ENCODE data around the gene HEXD.
"Not testable (repeated sequence)": the region's sequence is repeated elsewhere in the genome, so short reads cannot be mapped to it uniquely, and the experiment has no call there.

The HEXD gene

DNA sequence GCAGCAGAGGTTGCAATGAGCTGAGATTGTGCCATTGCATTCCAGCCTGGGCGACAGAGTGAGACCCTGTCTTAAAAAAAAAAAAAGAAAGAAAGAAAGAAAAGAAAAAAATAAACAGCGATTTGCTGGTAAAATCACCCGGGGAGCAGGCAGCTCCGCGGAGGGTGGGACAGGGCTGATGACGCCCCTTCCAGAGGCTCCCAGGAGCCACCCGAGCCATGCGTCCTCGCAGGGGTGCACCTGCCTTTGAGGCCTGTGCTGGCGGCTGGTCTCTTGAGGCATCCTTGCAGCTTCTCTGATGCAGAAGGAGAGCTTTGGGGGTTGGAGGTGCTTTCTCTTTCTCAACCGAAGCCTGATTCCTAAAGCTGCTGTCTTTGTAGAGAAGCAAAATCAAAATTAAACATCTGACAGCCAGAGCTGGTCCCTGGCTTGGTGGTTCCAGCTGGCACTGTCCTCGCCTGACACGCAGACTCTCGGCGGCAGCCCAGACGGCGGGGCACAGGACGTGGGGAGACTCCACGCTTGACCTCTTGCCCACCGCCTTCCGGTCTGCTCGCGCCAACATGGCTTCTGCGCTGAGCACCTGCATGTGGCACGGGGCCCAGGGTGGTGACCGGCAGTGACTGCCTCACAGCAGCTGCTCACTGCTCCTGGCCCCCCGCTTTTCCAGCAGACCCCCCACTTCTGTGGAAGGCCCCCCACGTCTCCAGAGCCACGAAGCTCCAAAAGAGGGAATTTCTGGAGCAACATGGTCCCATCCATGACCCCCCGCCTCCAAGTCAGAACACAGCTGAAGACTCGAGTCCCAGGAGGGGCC, 40.0 kb upstream of the HEXD start:
- Mint-ChIP-seq H3K27ac (no peak overlapping the region), H3K36me3 (ENCODE audit: low read depth) (no peaks in the 10 kb centered on the region), H3K4me1 (ENCODE audit: low read depth) (peaks cover 2% of the 10 kb centered on the region), H3K4me3 (no peak overlapping the region), H3K27me3 (ENCODE audit: low read depth) (peaks cover 49% of the 10 kb centered on the region), H3K9me3 (no peaks in the 10 kb centered on the region)

DNA sequence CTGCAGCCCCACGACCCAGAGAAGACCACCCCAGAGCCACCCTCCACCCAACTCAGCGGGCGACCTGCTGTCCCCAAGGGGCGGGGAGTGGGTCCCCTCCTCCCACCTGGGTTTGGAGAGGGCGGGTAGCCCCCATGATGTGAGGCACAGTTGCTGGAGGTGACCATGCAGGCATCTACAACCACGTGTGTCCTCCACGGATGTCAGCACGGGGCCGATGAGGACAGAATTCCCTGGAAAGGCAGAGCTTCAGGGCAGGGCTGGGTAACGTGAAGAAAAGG, 39.5 kb upstream of the HEXD start:
- H3K27me3 Mint-ChIP-seq (ENCODE audit: low read depth): peaks cover 44% of the 10 kb centered on the region
- no peaks in the 10 kb centered on the region for H3K9me3 Mint-ChIP-seq
- H3K4me1 Mint-ChIP-seq (ENCODE audit: low read depth): no peaks in the 10 kb centered on the region
- H3K27ac Mint-ChIP-seq: no peak overlapping the region
- no peaks in the 10 kb centered on the region for H3K36me3 Mint-ChIP-seq (ENCODE audit: low read depth)
- H3K4me3 Mint-ChIP-seq: no peak overlapping the region

- H3K9me3 Mint-ChIP-seq: no peaks in the 10 kb centered on the region
- H3K4me3 Mint-ChIP-seq: no peak overlapping the region
- no peaks in the 10 kb centered on the region for H3K4me1 Mint-ChIP-seq (ENCODE audit: low read depth)
- no peaks in the 10 kb centered on the region for H3K36me3 Mint-ChIP-seq (ENCODE audit: low read depth)
- no peak overlapping the region for H3K27ac Mint-ChIP-seq
- peaks cover 40% of the 10 kb centered on the region for H3K27me3 Mint-ChIP-seq (ENCODE audit: low read depth)
Observed at GRCh38 chr17:82380860-82381702, 37.1 kb upstream of the HEXD start.

GRCh38 chr17:82381703-82382009, 36.5 kb upstream of the HEXD start:
- peaks cover 35% of the 10 kb centered on the region for H3K27me3 Mint-ChIP-seq (ENCODE audit: low read depth)
- not testable (repeated sequence) for H3K4me3 Mint-ChIP-seq; H3K36me3 Mint-ChIP-seq (ENCODE audit: low read depth); H3K4me1 Mint-ChIP-seq (ENCODE audit: low read depth); H3K9me3 Mint-ChIP-seq; H3K27ac Mint-ChIP-seq

DNA sequence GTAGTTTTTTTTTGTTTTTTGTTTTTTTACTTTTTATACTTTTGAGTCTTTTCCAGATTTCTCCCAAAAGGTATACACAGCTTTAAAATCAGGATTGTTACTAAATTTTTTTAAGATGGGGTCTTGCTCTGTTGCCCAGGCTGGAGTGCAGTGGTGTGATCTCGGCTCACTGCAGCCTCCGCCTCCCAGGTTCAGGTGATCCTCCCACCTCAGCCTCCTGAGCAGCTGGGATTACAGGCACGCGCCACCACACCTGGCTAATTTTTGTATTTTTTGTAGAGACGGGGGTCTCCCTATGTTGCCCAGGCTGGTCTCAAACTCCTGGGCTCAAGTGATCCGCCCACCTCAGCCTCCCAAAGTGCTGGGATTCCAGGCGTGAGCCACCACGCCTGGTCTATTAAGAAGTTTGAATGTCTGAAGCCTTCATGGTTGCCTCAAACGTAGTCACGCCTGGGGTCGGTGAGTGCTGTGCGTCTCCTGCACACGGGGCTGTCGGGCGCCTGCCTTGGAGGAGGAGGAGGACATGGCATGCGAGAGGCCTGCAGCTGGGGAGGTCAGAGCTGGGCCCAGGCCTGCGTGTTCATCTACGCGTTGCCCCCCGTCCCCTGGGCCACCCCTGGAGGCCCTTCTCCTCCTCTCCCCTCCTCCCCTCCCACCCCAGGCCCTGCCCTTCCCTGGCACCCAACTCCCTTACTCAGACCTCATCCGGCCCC, 35.8 kb upstream of the HEXD start:
- H3K27ac Mint-ChIP-seq; H3K4me3 Mint-ChIP-seq; H3K36me3 Mint-ChIP-seq (ENCODE audit: low read depth); H3K9me3 Mint-ChIP-seq; H3K4me1 Mint-ChIP-seq (ENCODE audit: low read depth): not testable (repeated sequence)
- H3K27me3 Mint-ChIP-seq (ENCODE audit: low read depth): peaks cover 30% of the 10 kb centered on the region

DNA sequence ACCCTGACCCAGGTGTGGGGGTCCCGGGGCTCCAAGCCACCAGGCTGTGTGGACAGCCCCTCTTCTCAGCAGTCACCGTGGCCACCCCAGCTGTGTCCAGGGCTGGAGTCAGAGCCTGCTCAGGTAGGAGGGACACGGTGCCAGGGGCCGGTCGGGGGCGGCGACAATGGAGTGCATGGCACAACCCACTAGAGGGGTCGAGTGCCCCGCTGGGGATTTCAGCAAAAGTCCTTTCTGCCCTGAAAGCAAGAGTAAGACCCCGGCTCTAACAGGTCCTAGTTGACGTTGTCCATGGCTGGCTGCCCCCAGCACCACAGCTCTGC, 35.3 kb upstream of the HEXD start:
- Mint-ChIP-seq H3K4me3 (no peak overlapping the region), H3K27me3 (ENCODE audit: low read depth) (peaks cover 31% of the 10 kb centered on the region), H3K27ac (no peak overlapping the region), H3K9me3 (no peaks in the 10 kb centered on the region), H3K4me1 (ENCODE audit: low read depth) (no peaks in the 10 kb centered on the region), H3K36me3 (ENCODE audit: low read depth) (no peaks in the 10 kb centered on the region)

DNA sequence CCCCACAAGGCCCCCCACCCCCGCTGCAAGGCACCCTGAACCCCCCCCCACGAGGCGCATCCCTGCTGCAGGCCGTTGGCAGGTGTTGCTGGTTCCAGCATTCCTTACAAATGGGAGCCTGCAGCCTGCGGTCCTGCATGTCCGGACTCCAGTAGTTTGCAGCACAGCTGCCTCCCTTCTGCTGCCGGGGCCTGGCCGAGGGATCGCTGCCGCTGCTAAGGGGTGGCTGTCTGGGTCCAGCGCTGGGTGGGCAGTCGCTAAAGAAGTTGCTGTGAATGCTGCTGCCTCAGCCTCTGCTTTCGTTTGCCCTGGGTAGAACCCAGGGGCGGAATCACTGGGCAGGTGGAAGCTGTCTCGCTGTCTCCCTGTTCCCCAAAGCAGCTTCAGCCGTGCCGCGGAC, 34.7 kb upstream of the HEXD start:
- Mint-ChIP-seq H3K9me3 (no peaks in the 10 kb centered on the region), H3K27me3 (ENCODE audit: low read depth) (peaks cover 32% of the 10 kb centered on the region), H3K27ac (no peak overlapping the region), H3K4me3 (no peak overlapping the region), H3K36me3 (ENCODE audit: low read depth) (no peaks in the 10 kb centered on the region), H3K4me1 (ENCODE audit: low read depth) (no peaks in the 10 kb centered on the region)

- Mint-ChIP-seq H3K27me3 (ENCODE audit: low read depth) (peaks cover 28% of the 10 kb centered on the region), H3K4me1 (ENCODE audit: low read depth) (no peaks in the 10 kb centered on the region), H3K27ac (no peak overlapping the region), H3K4me3 (no peak overlapping the region), H3K9me3 (no peaks in the 10 kb centered on the region), H3K36me3 (ENCODE audit: low read depth) (no peaks in the 10 kb centered on the region)
Observed at GRCh38 chr17:82384051-82384729, 34.0 kb upstream of the HEXD start.

- peaks cover 26% of the 10 kb centered on the region for H3K27me3 Mint-ChIP-seq (ENCODE audit: low read depth)
- H3K36me3 Mint-ChIP-seq (ENCODE audit: low read depth): no peaks in the 10 kb centered on the region
- no peaks in the 10 kb centered on the region for H3K9me3 Mint-ChIP-seq
- no peaks in the 10 kb centered on the region for H3K4me1 Mint-ChIP-seq (ENCODE audit: low read depth)
- H3K27ac Mint-ChIP-seq: no peak overlapping the region
- H3K4me3 Mint-ChIP-seq: no peak overlapping the region
Observed at GRCh38 chr17:82384730-82385481, 33.2 kb upstream of the HEXD start.

- H3K9me3 Mint-ChIP-seq: no peaks in the 10 kb centered on the region
- no peaks in the 10 kb centered on the region for H3K36me3 Mint-ChIP-seq (ENCODE audit: low read depth)
- H3K27ac Mint-ChIP-seq: no peak overlapping the region
- H3K27me3 Mint-ChIP-seq (ENCODE audit: low read depth): peaks cover 18% of the 10 kb centered on the region
- no peak overlapping the region for H3K4me3 Mint-ChIP-seq
- no peaks in the 10 kb centered on the region for H3K4me1 Mint-ChIP-seq (ENCODE audit: low read depth)
Observed at GRCh38 chr17:82385559-82386254, 32.4 kb upstream of the HEXD start.

DNA sequence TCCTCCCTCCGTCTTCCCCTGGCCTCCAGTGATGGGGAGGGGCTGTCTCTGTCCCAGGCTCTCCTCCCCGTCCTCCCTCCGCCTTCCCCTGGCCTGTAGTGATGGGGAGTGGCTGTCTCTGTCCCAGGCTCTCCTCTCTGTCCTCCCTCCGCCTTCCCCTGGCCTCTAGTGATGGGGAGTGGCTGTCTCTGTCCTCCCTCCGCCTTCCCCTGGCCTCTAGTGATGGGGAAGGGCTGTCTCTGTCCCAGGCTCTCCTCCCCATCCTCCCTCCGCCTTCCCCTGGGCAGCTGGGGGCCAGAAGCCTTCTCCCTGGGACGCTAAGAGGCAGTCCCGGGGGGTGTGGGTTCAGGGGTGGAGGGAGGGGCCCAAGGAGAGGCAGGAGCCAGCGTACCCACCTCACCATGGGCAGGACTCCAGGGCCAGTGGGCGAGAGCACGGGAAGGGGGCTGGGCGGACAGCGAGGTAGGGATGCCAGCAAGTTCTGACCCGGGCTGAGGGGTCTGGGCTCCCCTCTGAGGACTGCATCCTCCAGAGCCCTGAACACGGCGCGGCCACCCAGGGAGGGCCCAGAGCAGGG, 31.8 kb upstream of the HEXD start:
- Mint-ChIP-seq H3K4me3 (no peak overlapping the region), H3K4me1 (ENCODE audit: low read depth) (no peaks in the 10 kb centered on the region), H3K27me3 (ENCODE audit: low read depth) (peaks cover 12% of the 10 kb centered on the region), H3K36me3 (ENCODE audit: low read depth) (no peaks in the 10 kb centered on the region), H3K27ac (no peak overlapping the region), H3K9me3 (no peaks in the 10 kb centered on the region)

- H3K4me3 Mint-ChIP-seq: no peak overlapping the region
- H3K4me1 Mint-ChIP-seq (ENCODE audit: low read depth): no peaks in the 10 kb centered on the region
- no peaks in the 10 kb centered on the region for H3K36me3 Mint-ChIP-seq (ENCODE audit: low read depth)
- H3K9me3 Mint-ChIP-seq: no peaks in the 10 kb centered on the region
- peaks cover 7% of the 10 kb centered on the region for H3K27me3 Mint-ChIP-seq (ENCODE audit: low read depth)
- H3K27ac Mint-ChIP-seq: no peak overlapping the region
Observed at GRCh38 chr17:82386881-82387704, 31.1 kb upstream of the HEXD start.

DNA sequence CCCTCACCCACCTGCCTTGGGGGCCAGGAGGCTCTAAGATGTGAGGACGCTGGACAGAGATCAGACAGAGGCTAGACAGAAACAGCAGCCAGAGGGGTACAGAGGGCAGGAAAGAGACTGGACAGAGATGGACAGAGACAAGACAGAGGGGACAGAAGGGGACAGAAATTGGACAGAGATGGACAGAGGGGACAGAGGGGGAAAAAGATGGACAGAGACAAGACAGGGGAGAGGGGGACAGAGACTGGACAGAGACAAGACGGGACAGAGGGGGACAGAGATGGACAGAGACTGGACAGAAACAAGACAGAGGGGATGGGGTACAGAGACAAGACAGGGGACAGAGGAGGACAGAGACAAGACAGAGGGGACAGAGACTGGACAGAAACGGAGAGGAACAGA, 30.4 kb upstream of the HEXD start:
- H3K36me3 Mint-ChIP-seq (ENCODE audit: low read depth): no peaks in the 10 kb centered on the region
- H3K27ac Mint-ChIP-seq: no peak overlapping the region
- H3K27me3 Mint-ChIP-seq (ENCODE audit: low read depth): peaks cover 7% of the 10 kb centered on the region
- no peaks in the 10 kb centered on the region for H3K4me1 Mint-ChIP-seq (ENCODE audit: low read depth)
- no peaks in the 10 kb centered on the region for H3K9me3 Mint-ChIP-seq
- no peak overlapping the region for H3K4me3 Mint-ChIP-seq

All from T-helper 1 cell treated with Interleukin-12 subunit alpha and Interleukin-12 subunit beta and Interleukin-4 antibody, amounts not matched to agents 30 μg/mL and 1 μg/mL, for 36 hours (primary cell).